Hepatocyte (in vitro differentiated cells): ENCODE results near the gene ARL6IP1. TPM values are rescaled to one million over a fixed set of nuclear protein-coding genes. Genes with fewer than 3 reads are reported as not detected.

Experiments
- DNase-seq: peaks from one replicate; pipeline ENCODE4 v3.0.0-alpha.2; 2016; ENCODE audit warnings: low spot score
- H2AFZ ChIP-seq: fragments of 200-600 bp; sonication (generic); 2 replicates; pipeline ENCODE4 v1.6.0; 2016; ENCODE audit warnings: antibody characterized with exemption, mild to moderate bottlenecking
- H3K27ac ChIP-seq: fragments of 200-600 bp; sonication (generic); 2 replicates; pipeline ENCODE4 v1.5.1; 2016; ENCODE audit warnings: mild to moderate bottlenecking
- H3K27me3 ChIP-seq: fragments of 200-600 bp; sonication (generic); 2 replicates; pipeline ENCODE4 v1.6.1; 2016
- H3K36me3 ChIP-seq: fragments of 200-600 bp; sonication (generic); replicated peaks from 2 replicates; pipeline ENCODE4 v1.5.1; 2016; ENCODE audit warnings: low read depth; ENCODE audit not compliant: insufficient read depth
- H3K4me1 ChIP-seq: fragments of 200-600 bp; sonication (generic); 2 replicates; pipeline ENCODE4 v1.5.1; 2016; ENCODE audit warnings: mild to moderate bottlenecking, moderate library complexity; ENCODE audit not compliant: insufficient read depth
- H3K4me2 ChIP-seq: fragments of 200-600 bp; sonication (generic); 2 replicates; pipeline ENCODE4 v1.6.0; 2016
- H3K4me3 ChIP-seq: fragments of 200-600 bp; sonication (generic); 2 replicates; pipeline ENCODE4 v1.5.1; 2016; ENCODE audit warnings: mild to moderate bottlenecking
- H3K79me2 ChIP-seq: fragments of 200-600 bp; sonication (generic); 2 replicates; pipeline ENCODE4 v1.6.0; 2017; ENCODE audit warnings: mild to moderate bottlenecking
- H3K9me2 ChIP-seq: fragments of 200-600 bp; sonication (generic); replicated peaks from 2 replicates; pipeline ENCODE4 v1.6.0; 2017; ENCODE audit warnings: mild to moderate bottlenecking; ENCODE audit not compliant: insufficient read depth
- H3K9me3 ChIP-seq: fragments of 200-600 bp; sonication (generic); 2 replicates; pipeline ENCODE4 v1.5.1; 2016; ENCODE audit warnings: low read depth, mild to moderate bottlenecking
- H4K20me1 ChIP-seq: fragments of 200-600 bp; sonication (generic); 2 replicates; pipeline ENCODE4 v1.6.0; 2016; ENCODE audit warnings: mild to moderate bottlenecking; ENCODE audit not compliant: insufficient read depth, poor library complexity, severe bottlenecking
- EZH2 ChIP-seq: fragments of 200-600 bp; sonication (generic); IDR thresholded peaks from 2 replicates; pipeline ENCODE4 v1.6.1; 2016; ENCODE audit warnings: antibody characterized with exemption, mild to moderate bottlenecking, borderline replicate concordance
- EZH2phosphoT487 ChIP-seq: fragments of 200-600 bp; sonication (generic); IDR thresholded peaks from one replicate; pipeline ENCODE4 v1.6.1; 2018; ENCODE audit warnings: antibody characterized with exemption, mild to moderate bottlenecking, low read depth, moderate library complexity; ENCODE audit not compliant: unreplicated experiment, severe bottlenecking
- WGBS: methylation state at CpG from one replicate; pipeline ENCODE4 v1.1.6; 2016; ENCODE audit warnings: low lambda C conversion rate; ENCODE audit errors: missing lambda C conversion rate; 5-methylcytosine and 5-hydroxymethylcytosine counted together
- polyA plus RNA-seq: library from polyadenylated mRNA; unstranded; fragments of >200 nt; fragmentation: Nextera tagmentation; extraction: Ambion mirVana; gene quantifications from 2 replicates; pipeline ENCODE4 v1.2.1, GENCODE V29; 2016
- total RNA-seq: library from RNA; depleted of rRNA; stranded (reverse); fragments of >200 nt; gene quantifications from 2 replicates; pipeline ENCODE4 v1.2.3, GENCODE V29; 2014
- TF ChIP-seq, protein P1 (sequence below): fragments of 200-600 bp; sonication (generic); IDR thresholded peaks from 2 replicates; pipeline ENCODE4 v1.5.1; 2016; ENCODE audit warnings: antibody characterized with exemption, mild to moderate bottlenecking; ENCODE audit not compliant: poor library complexity

ARL6IP1 gene
- total and polyA plus RNA-seq, 2 experiments from 2014 or later = 179 to 239 TPM

DNA sequence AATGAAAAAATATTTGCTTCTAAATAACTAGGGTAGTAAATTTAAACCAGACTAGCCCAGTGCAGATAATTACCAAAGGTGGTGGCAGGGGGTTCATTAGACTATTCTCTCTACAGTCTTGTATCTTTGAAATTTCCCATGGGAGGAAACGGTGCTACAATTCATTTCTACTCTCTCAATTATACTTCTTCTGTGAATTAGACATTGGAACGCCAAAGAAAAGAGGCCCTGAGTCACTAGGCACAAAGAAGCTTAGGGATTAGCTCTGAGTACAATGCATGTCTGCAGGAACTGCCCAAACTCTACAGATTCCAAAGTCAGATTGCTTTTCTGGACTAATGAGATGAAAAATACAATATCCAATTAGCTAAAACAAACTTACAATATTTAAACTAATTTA lies 30.7 kb upstream of the ARL6IP1 start:
- Histone ChIP-seq H3K9me3 (no peaks in the 10 kb centered on the region), H2AFZ (no peak overlapping the region), H4K20me1 (no peaks in the 10 kb centered on the region), H3K4me2 (no peak overlapping the region), H3K4me1 (no peaks in the 10 kb centered on the region), H3K27me3 (no peaks in the 10 kb centered on the region), H3K4me3 (no peak overlapping the region), H3K27ac (no peak overlapping the region), H3K79me2 (no peaks in the 10 kb centered on the region), H3K36me3 (peaks cover 12% of the 10 kb centered on the region), H3K9me2 (no peaks in the 10 kb centered on the region)
- WGBS = 77% methylated on average over 2 of the region's 2 CpGs
- TF ChIP-seq EZH2 (no peak), EZH2phosphoT487 (no peak)
- TF ChIP-seq, protein P1, sequence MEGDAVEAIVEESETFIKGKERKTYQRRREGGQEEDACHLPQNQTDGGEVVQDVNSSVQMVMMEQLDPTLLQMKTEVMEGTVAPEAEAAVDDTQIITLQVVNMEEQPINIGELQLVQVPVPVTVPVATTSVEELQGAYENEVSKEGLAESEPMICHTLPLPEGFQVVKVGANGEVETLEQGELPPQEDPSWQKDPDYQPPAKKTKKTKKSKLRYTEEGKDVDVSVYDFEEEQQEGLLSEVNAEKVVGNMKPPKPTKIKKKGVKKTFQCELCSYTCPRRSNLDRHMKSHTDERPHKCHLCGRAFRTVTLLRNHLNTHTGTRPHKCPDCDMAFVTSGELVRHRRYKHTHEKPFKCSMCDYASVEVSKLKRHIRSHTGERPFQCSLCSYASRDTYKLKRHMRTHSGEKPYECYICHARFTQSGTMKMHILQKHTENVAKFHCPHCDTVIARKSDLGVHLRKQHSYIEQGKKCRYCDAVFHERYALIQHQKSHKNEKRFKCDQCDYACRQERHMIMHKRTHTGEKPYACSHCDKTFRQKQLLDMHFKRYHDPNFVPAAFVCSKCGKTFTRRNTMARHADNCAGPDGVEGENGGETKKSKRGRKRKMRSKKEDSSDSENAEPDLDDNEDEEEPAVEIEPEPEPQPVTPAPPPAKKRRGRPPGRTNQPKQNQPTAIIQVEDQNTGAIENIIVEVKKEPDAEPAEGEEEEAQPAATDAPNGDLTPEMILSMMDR = no peak
- no peak for DNase-seq

DNA sequence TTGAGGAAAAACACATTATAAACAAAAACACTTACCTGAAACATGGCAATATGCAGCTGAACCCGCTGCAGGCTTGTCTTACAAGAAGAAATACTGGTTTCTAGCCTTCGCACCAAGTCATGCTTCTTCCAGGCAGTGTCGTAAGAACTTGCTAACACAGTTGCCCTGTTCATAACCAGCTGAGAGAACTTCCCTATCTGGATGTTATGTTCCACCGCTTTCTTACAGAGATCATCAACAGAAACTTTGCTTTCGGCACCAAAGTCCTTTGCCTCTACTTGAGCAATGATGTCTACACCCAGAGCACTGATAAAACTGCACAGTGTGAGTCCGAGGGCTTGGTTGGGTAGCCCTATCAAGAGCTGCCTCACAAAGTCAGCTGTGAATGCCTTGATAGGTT lies 27.9 kb upstream of the ARL6IP1 start:
- Histone ChIP-seq H3K36me3 (peaks cover 12% of the 10 kb centered on the region), H3K79me2 (no peaks in the 10 kb centered on the region), H3K9me2 (no peaks in the 10 kb centered on the region), H4K20me1 (no peaks in the 10 kb centered on the region), H3K4me3 (no peak overlapping the region), H3K9me3 (no peaks in the 10 kb centered on the region), H3K27ac (no peak overlapping the region), H2AFZ (no peak overlapping the region), H3K27me3 (no peaks in the 10 kb centered on the region), H3K4me2 (no peak overlapping the region), H3K4me1 (no peaks in the 10 kb centered on the region)
- no peak for DNase-seq
- no peak for TF ChIP-seq EZH2
- TF ChIP-seq EZH2phosphoT487 = no peak
- TF ChIP-seq, protein P1 = no peak
- WGBS = 95% methylated on average over 6 of the region's 6 CpGs

GRCh38 chr16:18827890-18828289 lies 26.5 kb upstream of the ARL6IP1 start:
- Histone ChIP-seq H3K9me3 (no peaks in the 10 kb centered on the region), H3K4me1 (no peaks in the 10 kb centered on the region), H3K27ac (no peak overlapping the region), H3K79me2 (no peaks in the 10 kb centered on the region), H3K4me3 (no peak overlapping the region), H3K9me2 (no peaks in the 10 kb centered on the region), H3K36me3 (peaks cover 12% of the 10 kb centered on the region), H3K4me2 (no peak overlapping the region), H2AFZ (no peak overlapping the region), H3K27me3 (no peaks in the 10 kb centered on the region), H4K20me1 (no peaks in the 10 kb centered on the region)
- TF ChIP-seq, protein P1 = no peak
- TF ChIP-seq EZH2 (no peak), EZH2phosphoT487 (no peak)
- no peak for DNase-seq
- 93% methylated on average over 4 of the region's 4 CpGs for WGBS

GRCh38 chr16:18816286-18816685 lies 14.9 kb upstream of the ARL6IP1 start:
- Histone ChIP-seq H3K27ac (no peak overlapping the region), H3K79me2 (no peaks in the 10 kb centered on the region), H2AFZ (no peak overlapping the region), H3K4me2 (no peak overlapping the region), H3K36me3 (peaks cover 5% of the 10 kb centered on the region), H3K9me3 (no peaks in the 10 kb centered on the region), H3K4me3 (no peak overlapping the region), H3K4me1 (no peaks in the 10 kb centered on the region), H3K27me3 (no peaks in the 10 kb centered on the region), H4K20me1 (no peaks in the 10 kb centered on the region), H3K9me2 (no peaks in the 10 kb centered on the region)
- TF ChIP-seq EZH2phosphoT487 (no peak), EZH2 (no peak)
- TF ChIP-seq, protein P1 = no peak
- WGBS = 92% methylated on average over 3 of the region's 3 CpGs
- DNase-seq = no peak
